GM19463 (cell line): ENCODE measurements around the gene NAIF1.
A peak's percentile ranks its signal among the peaks of the same experiment; 100 is the strongest.
"Not testable (repeated sequence)": the region's sequence is repeated elsewhere in the genome, so short reads cannot be mapped to it uniquely, and the experiment has no call there.

Source experiments
- ATAC-seq: cut with Tn5 transposase; IDR thresholded peaks from one replicate; pipeline ENCODE4 v1.9.1; 2021; ENCODE audit warnings: mild to moderate bottlenecking, moderate library complexity; ENCODE audit not compliant: unreplicated experiment

Gene NAIF1

GRCh38 chr9:128088253-128088945 lies 21.3 kb upstream of the NAIF1 start:
- no peak for ATAC-seq

- ATAC-seq, result no peak
Measured at GRCh38 chr9:128087262-128087661, 20.1 kb upstream of the NAIF1 start.

GRCh38 chr9:128085943-128086342 lies 18.8 kb upstream of the NAIF1 start:
- no peak for ATAC-seq

GRCh38 chr9:128084746-128085145 lies 17.6 kb upstream of the NAIF1 start:
- no peak for ATAC-seq

DNA sequence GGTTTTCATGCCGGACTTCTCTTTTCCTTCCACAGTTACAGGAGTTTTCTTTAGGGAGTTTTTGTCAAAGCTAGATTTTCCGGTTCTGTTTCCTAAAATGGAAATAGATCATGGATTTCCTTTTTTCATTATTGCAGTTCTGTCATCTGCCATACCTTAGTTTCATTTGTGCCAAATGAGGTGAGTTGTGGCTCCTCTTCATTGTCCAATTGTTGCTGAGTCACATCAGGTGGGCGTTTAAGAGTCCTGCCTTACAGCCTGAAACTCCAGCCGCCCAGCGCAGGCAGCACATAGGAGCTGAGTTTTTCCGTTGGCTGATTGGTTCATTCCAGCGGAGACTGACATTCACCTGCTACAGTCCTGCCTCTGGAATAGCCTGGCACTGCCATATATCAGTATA lies 15.0 kb upstream of the NAIF1 start:
- ATAC-seq, result no peak

GRCh38 chr9:128081056-128081455 lies 13.9 kb upstream of the NAIF1 start:
- no peak for ATAC-seq

- no peak for ATAC-seq
Measured at GRCh38 chr9:128080206-128080605, 13.1 kb upstream of the NAIF1 start.

GRCh38 chr9:128078504-128079434 lies 11.6 kb upstream of the NAIF1 start:
- ATAC-seq, result no peak

GRCh38 chr9:128077847-128078503 lies 10.9 kb upstream of the NAIF1 start:
- ATAC-seq, result no peak

DNA sequence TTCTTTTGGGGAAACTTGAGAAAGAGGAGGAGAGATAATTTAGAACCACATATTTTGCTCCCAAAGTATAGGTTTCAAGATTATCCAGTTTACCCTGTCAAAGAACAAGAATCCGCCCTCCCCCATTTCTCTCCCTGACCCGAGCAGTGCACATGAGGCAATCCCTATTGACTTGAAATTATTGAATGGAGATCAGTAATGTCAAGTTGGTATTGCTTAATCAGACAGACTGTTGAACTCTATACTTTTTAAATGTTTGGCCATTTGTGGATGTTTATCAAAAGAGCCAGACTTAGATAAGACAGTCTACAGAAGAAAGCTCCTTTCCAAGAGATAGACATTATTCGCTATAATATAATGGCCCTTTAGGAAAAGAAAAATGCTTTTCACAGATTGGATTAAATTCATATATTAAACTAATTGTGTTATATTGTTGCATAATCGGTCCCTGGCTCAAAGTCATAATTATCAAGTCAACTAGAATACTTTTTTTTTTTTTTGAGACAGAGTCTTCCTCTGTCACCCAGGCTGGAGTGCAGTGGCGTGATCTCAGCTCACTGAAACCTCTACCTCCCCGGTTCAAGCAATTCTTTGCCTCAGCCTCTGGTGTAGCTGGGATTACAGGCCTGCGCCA lies 6.2 kb upstream of the NAIF1 start:
- ATAC-seq, result no peak

DNA sequence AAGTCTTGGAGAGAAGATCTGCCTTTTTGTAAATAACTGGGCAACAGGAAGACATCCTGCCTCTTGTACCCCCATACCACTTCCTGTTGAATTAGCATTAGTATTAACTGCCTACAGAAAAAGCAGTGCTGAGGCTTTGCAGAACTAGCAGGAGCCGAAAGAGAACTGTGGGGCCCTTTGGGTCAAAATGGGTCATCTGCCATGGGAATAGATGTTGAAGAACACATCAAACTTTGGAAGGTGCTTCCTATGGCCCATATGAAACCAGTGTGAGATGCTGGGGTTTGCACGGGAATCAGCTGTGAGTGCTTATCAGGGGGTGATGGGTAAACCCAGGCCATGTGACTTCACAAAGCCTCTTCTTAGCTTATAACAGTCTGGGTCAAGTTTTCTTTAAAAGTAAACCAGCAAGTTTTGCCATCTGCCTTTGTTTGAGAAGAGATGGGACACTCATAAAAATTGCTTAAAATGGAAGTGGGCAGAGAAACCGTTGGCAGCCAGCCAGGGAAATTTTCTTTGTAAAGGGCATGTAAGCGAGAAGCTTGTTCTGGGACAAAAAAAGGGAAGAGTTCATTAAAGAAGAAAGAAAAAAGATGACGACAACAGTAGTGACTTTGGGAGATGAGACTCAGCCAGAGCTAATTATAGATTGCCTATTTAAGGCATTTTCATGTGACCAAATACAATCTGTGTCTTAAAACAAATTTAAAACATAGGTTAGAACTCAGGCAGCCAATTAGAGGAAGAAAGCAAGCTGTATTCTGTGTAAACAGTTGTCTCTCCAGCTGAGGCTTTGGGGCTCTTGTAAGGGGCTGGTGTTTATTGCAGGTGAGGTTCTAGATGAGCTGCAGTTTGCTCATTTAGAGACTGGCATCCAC lies 5.3 kb upstream of the NAIF1 start:
- no peak for ATAC-seq

DNA sequence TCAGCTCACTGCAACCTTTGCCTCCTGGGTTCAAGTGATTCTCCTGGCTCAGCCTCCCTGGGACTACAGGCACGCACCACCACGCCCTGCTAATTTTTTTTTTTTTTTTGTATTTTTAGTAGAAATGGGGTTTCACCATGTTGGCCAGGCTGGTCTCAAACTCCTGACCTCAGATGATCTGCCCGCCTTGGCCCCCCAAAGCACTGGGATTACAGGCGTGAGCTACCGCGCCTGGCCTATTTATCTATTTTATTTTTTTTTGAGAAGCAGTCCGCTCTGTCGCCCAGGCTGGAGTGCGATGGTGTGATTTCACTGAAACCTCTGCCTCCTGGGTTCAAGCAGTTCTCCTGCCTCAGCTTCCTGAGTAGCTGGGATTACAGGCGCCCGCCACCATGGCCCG lies 4.4 kb upstream of the NAIF1 start:
- not testable (repeated sequence) for ATAC-seq

DNA sequence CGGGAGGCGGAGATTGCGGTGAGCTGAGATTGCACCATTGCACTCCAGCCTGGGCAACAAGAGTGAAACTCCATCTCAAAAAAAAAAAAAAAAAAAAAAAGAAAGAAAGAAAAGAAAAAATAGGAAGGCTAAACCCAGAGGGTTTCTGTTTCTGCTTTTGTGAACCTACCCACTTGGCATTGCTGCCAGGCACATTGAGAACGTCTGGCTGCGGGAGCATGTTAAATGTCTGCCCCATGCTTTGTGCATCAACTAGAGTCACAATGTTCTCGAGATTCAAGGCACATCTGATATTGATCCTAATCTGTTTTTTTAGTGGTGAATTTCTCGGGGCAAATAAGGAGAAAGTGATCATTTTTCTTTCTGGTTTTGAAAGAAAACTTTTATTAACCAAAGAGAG lies 3.8 kb upstream of the NAIF1 start:
- ATAC-seq, result no peak

- peak; percentile 2 for ATAC-seq
Measured at GRCh38 chr9:128068386-128069205, 1.5 kb upstream of the NAIF1 start.

GRCh38 chr9:128067645-128068385 lies 695 bp upstream of the NAIF1 start, which contains the start of gene SLC25A25:
SLC25A25 (plus strand) TSS chr9:128068232; CDS start chr9:128068320, 88 bp downstream.
- ATAC-seq, result peak; percentile 65

GRCh38 chr9:128065907-128066712 lies 1.0 kb downstream of the NAIF1 start:
- ATAC-seq, result no peak
